Measurements from ENCODE around the gene OR2A5. TPM values are rescaled to one million over a fixed set of nuclear protein-coding genes. Genes with fewer than 3 reads are reported as not detected.

OR2A5 gene, protein sequence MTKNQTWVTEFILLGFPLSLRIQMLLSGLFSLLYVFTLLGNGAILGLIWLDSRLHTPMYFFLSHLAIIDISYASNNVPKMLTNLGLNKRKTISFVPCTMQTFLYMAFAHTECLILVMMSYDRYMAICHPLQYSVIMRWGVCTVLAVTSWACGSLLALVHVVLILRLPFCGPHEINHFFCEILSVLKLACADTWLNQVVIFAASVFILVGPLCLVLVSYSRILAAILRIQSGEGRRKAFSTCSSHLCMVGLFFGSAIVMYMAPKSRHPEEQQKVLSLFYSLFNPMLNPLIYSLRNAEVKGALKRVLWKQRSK
- total RNA-seq (2012; rRNA removed), result not detected in 2 replicates
- polyA plus RNA-seq (2012; rRNA removed), result not detected in 2 replicates
- polyA plus RNA-seq (2012; cell fraction: cytosol; rRNA removed), result not detected in 2 replicates
- polyA plus RNA-seq (2012; cell fraction: nucleus; rRNA removed; ENCODE audit: low replicate concordance), result not detected in 2 replicates
- Bru-seq, nascent RNA, result not detected
- BruChase-seq, experiment 1, labeled RNA remaining after a 6-hour chase, result not detected
- not detected for BruChase-seq, experiment 2, labeled RNA remaining after a 2-hour chase
- long read RNA-seq, result 0 reads

DNA sequence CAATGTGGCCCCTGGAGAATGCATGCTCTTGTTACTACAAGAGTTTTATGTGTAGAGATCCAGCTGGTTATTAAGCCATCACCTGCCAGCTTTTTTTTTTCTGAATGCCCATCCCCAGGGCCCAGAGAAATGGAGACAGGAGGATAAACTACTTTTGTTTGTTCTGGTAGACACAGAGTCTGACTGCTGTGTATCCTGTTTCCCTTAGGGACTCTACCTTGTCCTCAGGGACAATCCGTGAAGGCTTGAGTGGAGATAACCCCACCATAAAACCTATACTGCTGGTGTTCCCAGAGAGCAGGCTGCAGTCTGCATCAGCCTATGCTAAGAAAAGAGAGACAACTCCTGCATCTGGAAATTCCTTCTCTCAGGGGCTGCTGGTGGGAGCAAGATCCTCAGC is at the start of gene OR2A5:
Gene OR2A5 (plus strand): TSS at position 301 of the 400 bp plus-strand sequence. CDS start 1,454 bp downstream, outside the sequence.
- H3K9ac ChIP-seq (ENCODE audit: low read depth, low read length), result no peak within 1 kb of the TSS
- H3K56ac ChIP-seq (ENCODE audit: extremely low read depth, insufficient read depth, low read length), result no peak within 1 kb of the TSS
- no peak for ATAC-seq (ENCODE audit: low read depth)
- BruUV-seq (replicated peaks), result no TSS peak
- H3K9me1 ChIP-seq (ENCODE audit: insufficient read depth, low read length), result no peaks in the 10 kb centered on the region
- H3K36me3 ChIP-seq (ENCODE audit: control insufficient read depth, insufficient read depth, low read length), result no peaks in the 10 kb centered on the region
- no peak within 1 kb of the TSS for H2AK9ac ChIP-seq (replicated peaks; ENCODE audit: low read depth, low read length, poor library complexity)
- WGBS, 2 experiments (ENCODE audit: extremely low coverage in 2 of 2, insufficient read length in 1 of 2), result no CpG with 5 or more reads among the region's 1 CpG
- no peak within 1 kb of the TSS for H2AK5ac ChIP-seq (ENCODE audit: low read depth, low read length)
- no peak within 1 kb of the TSS for H3K4me2 ChIP-seq (ENCODE audit: low read depth, low read length)
- H2BK15ac ChIP-seq (ENCODE audit: low read depth, low read length), result no peak within 1 kb of the TSS
- H4K5ac ChIP-seq (ENCODE audit: low read depth, low read length), result no peak within 1 kb of the TSS
- dilution Hi-C loops (cut with HindIII; ENCODE audit: low sequenced_read_pairs, unreplicated experiment), result no loop called here
- POLR2A ChIA-PET (ENCODE audit: unreplicated experiment), result no interaction called here
- no peaks in the 10 kb centered on the region for H3K79me1 ChIP-seq (ENCODE audit: low read depth in 1 of 2, low read length in 2 of 2)
- TF ChIP-seq BHLHE40 (IDR thresholded peaks at IDR 0.05; ENCODE audit: low read depth, low read length) (no peak), SMC3 (IDR thresholded peaks at IDR 0.05; ENCODE audit: low read depth, low read length) (no peak), MAFK (IDR thresholded peaks at IDR 0.05; ENCODE audit: low read depth, low read length) (no peak), RCOR1 (IDR thresholded peaks at IDR 0.05; ENCODE audit: insufficient replicate concordance, low read length) (no peak), MAZ (IDR thresholded peaks at IDR 0.05; ENCODE audit: borderline replicate concordance, low read depth, low read length) (no peak), CEBPB (IDR thresholded peaks at IDR 0.05; ENCODE audit: low read depth, low read length) (no peak), FOS (IDR thresholded peaks at IDR 0.05; ENCODE audit: low read depth, low read length) (no peak), POLR2A (IDR thresholded peaks at IDR 0.05; ENCODE audit: low read depth, low read length) (no peak), MXI1 (IDR thresholded peaks at IDR 0.05; ENCODE audit: borderline replicate concordance, low read depth, low read length) (no peak), CHD1 (IDR thresholded peaks at IDR 0.05; ENCODE audit: low read depth, low read length) (no peak), NFE2L2 (IDR thresholded peaks at IDR 0.05; ENCODE audit: low read depth, low read length) (no peak)
- TF ChIP-seq, protein P1, sequence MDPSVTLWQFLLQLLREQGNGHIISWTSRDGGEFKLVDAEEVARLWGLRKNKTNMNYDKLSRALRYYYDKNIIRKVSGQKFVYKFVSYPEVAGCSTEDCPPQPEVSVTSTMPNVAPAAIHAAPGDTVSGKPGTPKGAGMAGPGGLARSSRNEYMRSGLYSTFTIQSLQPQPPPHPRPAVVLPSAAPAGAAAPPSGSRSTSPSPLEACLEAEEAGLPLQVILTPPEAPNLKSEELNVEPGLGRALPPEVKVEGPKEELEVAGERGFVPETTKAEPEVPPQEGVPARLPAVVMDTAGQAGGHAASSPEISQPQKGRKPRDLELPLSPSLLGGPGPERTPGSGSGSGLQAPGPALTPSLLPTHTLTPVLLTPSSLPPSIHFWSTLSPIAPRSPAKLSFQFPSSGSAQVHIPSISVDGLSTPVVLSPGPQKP (IDR thresholded peaks at IDR 0.05; ENCODE audit: borderline replicate concordance, low read depth, low read length), result no peak
- TF ChIP-seq, protein P2, sequence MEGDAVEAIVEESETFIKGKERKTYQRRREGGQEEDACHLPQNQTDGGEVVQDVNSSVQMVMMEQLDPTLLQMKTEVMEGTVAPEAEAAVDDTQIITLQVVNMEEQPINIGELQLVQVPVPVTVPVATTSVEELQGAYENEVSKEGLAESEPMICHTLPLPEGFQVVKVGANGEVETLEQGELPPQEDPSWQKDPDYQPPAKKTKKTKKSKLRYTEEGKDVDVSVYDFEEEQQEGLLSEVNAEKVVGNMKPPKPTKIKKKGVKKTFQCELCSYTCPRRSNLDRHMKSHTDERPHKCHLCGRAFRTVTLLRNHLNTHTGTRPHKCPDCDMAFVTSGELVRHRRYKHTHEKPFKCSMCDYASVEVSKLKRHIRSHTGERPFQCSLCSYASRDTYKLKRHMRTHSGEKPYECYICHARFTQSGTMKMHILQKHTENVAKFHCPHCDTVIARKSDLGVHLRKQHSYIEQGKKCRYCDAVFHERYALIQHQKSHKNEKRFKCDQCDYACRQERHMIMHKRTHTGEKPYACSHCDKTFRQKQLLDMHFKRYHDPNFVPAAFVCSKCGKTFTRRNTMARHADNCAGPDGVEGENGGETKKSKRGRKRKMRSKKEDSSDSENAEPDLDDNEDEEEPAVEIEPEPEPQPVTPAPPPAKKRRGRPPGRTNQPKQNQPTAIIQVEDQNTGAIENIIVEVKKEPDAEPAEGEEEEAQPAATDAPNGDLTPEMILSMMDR (conservative IDR thresholded peaks at IDR 0.05; ENCODE audit: low read depth, low read length), result no peak
- TF ChIP-seq, protein P3, sequence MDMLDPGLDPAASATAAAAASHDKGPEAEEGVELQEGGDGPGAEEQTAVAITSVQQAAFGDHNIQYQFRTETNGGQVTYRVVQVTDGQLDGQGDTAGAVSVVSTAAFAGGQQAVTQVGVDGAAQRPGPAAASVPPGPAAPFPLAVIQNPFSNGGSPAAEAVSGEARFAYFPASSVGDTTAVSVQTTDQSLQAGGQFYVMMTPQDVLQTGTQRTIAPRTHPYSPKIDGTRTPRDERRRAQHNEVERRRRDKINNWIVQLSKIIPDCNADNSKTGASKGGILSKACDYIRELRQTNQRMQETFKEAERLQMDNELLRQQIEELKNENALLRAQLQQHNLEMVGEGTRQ (IDR thresholded peaks at IDR 0.05; ENCODE audit: low read depth, low read length), result no peak
- CTCF ChIA-PET, result no interaction called here
- H3K27me3 ChIP-seq (ENCODE audit: control insufficient read depth, insufficient read depth, low read length), result no peaks in the 10 kb centered on the region
- H2BK120ac ChIP-seq (ENCODE audit: low read depth, low read length), result no peak within 1 kb of the TSS
- intact Hi-C loops (cut with micrococcal nuclease), result no loop called here
- no peak within 1 kb of the TSS for H3K4ac ChIP-seq (ENCODE audit: low read depth, low read length)
- no peak within 1 kb of the TSS for H2BK5ac ChIP-seq (ENCODE audit: low read depth, low read length, poor library complexity, severe bottlenecking)
- H3K14ac ChIP-seq (replicated peaks; ENCODE audit: low read depth, low read length), result no peak within 1 kb of the TSS
- no peaks in the 10 kb centered on the region for H4K20me1 ChIP-seq (ENCODE audit: insufficient read depth, low read length)
- H4K91ac ChIP-seq (ENCODE audit: insufficient read depth, low read depth, low read length), result no peak within 1 kb of the TSS
- no peak within 1 kb of the TSS for H3K23ac ChIP-seq (ENCODE audit: low read depth, low read length)
- no peak within 1 kb of the TSS for H2BK20ac ChIP-seq (ENCODE audit: low read depth, low read length)
- DNase-seq, result no peak
- in situ Hi-C loops (cut with MboI; ENCODE audit: low sequenced_read_pairs), result no loop called here
- no peaks in the 10 kb centered on the region for H3K4me1 ChIP-seq (ENCODE audit: control insufficient read depth, insufficient read depth, low read length)
- H3K18ac ChIP-seq (ENCODE audit: low read depth, low read length), result no peak within 1 kb of the TSS
- no peak within 1 kb of the TSS for H4K8ac ChIP-seq (ENCODE audit: low read depth in 2 of 2, low read length in 2 of 2)
- H2AFZ ChIP-seq (replicated peaks; ENCODE audit: low read length, poor library complexity), result no peak within 1 kb of the TSS
- H3K9me3 ChIP-seq (ENCODE audit: control insufficient read depth, insufficient read depth, low read length), result no peaks in the 10 kb centered on the region
- no peak within 1 kb of the TSS for H3K27ac ChIP-seq (ENCODE audit: insufficient read depth, low read length)
- H3K4me3 ChIP-seq (ENCODE audit: insufficient read depth, low read depth, low read length), result no peak within 1 kb of the TSS

All from IMR-90 (cell line).